ENCODE measurements around the gene TACC2. TPM values are rescaled to one million over a fixed set of nuclear protein-coding genes. Genes with fewer than 3 reads are reported as not detected.

The TACC2 gene
- total RNA-seq, 1 donor from 2014 or later, result 76.4 TPM

GRCh38 chr10:122303271-122304053 lies 314.5 kb downstream of the TACC2 start:
- Histone ChIP-seq H3K27ac (no peak overlapping the region), H3K27me3 (no peaks in the 10 kb centered on the region), H3K36me3 (no peaks in the 10 kb centered on the region), H3K9me3 (no peaks in the 10 kb centered on the region), H3K4me3 (no peak overlapping the region), H3K4me1 (peaks cover 17% of the 10 kb centered on the region)
- DNase-seq (ENCODE audit: extremely low spot score in 2 of 2), result no peak
- intact Hi-C loops (cut with DNase I), result no loop called here
- TF ChIP-seq POLR2A (IDR thresholded peaks at IDR 0.05), result no peak

Small RNAs within 50 kb of the gene (small RNA-seq; reads per million reads assigned to genes)
- not detected for gene RF02219

Other genes starting within 250 kb of the TACC2 start
- gene ATE1, start 61.1 kb upstream of the TACC2 start, total RNA-seq, result 21.9 TPM
- 80.8 TPM for gene NSMCE4A, start 13.9 kb upstream of the TACC2 start, total RNA-seq

All from vagina (tissue), 2 donors.